AG09319 (cell line): ENCODE results near the gene THSD7B.

ENCODE experiments used
- DNase-seq: peaks from one replicate; pipeline ENCODE4 v3.0.0-alpha.2; 2010; ENCODE audit warnings: low read depth; ENCODE audit errors: extremely low read depth
- TF ChIP-seq, protein P1 (sequence below): IDR thresholded peaks from 2 replicates; pipeline ENCODE4 v1.5.1; 2011; ENCODE audit warnings: low read depth, mild to moderate bottlenecking, inconsistent platforms, low read length, moderate library complexity

Gene THSD7B

DNA sequence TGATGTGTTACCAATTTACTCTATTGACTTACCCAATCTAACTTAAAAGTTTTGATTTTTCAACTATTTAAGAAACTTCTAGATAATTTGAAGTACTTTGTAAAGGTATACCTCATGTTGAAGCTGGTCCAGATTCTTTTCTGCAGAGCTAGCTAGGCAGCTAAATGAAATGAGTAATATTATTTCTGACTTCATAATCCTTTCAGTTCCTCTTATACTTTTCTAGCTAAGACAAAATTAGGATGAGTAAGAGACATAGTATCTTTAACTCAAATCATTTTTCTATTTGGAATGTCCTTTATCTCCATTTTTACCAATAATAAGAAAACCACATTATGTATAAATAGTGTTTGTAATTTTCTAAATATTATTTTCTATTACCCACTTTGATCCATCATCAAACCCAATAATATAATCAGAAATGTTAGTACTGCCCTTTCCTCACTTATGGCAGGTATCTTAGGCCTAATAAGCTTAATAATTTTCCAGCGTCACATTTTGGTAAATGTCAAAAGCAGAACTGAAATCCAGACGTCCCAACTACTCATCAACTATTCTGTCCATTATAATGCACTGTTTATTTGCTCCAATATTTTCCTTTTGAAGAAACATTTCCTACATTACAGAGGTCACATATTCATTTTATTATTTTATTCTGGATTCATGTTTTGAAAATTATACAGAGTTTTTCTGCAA is 456.6 kb downstream of the THSD7B start:
- TF ChIP-seq, protein P1, sequence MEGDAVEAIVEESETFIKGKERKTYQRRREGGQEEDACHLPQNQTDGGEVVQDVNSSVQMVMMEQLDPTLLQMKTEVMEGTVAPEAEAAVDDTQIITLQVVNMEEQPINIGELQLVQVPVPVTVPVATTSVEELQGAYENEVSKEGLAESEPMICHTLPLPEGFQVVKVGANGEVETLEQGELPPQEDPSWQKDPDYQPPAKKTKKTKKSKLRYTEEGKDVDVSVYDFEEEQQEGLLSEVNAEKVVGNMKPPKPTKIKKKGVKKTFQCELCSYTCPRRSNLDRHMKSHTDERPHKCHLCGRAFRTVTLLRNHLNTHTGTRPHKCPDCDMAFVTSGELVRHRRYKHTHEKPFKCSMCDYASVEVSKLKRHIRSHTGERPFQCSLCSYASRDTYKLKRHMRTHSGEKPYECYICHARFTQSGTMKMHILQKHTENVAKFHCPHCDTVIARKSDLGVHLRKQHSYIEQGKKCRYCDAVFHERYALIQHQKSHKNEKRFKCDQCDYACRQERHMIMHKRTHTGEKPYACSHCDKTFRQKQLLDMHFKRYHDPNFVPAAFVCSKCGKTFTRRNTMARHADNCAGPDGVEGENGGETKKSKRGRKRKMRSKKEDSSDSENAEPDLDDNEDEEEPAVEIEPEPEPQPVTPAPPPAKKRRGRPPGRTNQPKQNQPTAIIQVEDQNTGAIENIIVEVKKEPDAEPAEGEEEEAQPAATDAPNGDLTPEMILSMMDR: no peak
- no peak for DNase-seq

DNA sequence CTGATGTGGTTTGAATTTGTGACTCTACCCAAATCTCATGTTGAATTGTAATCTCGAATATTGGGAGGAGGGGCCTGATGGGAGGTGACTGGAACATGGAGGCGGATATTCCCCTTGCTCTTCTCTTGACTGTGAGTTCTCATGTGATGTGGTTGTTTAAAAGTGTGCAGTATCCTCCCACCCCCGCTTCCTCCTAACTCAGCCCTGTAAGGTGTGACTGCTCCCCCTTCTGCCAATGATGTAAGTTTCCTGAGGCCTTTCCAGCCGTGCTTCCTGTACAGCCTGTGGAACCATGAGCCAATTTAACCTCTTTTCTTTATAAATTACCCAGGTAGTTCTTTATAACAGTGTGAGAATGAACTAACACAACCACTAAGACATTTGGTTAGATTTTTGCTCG is 458.4 kb downstream of the THSD7B start:
- DNase-seq: no peak
- TF ChIP-seq, protein P1: no peak

DNA sequence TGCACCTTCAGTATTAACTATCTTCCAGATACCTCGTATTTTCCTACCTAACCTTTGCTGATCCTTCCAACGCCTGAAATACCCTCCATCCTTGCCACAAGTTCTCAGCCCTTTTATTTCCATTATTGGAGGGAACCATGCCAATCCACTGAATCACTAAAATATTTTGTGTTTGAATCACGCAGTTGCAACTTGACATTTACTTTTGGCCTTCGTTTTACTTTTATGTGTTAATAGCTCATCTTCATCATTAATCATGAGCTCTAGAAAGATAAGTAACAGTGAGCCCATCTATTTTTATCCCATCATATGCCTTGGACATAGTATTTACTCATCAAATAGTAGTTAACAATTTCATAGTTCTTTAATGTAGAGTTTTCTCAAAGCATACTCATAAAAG is 463.2 kb downstream of the THSD7B start:
- peak; percentile 2 for DNase-seq
- TF ChIP-seq, protein P1: no peak

DNA sequence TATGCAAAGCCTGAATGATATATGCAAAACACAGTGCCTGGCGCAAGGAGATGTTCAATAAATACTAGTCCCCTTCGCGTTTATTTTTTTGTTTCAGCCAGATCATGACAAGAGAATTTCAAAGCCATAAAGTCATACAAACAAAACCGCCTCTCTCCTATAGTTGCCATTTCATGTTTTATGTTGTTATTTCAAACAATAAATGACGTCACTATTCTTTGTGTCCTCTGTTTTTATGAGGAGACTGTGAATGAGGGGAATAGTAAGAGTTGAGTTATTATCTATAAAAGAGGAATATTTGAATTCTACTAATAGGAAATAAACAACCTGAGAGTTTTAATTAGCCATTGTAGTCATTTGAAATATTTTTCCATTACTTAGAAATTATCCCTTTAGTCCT is 464.5 kb downstream of the THSD7B start:
- no peak for DNase-seq
- TF ChIP-seq, protein P1: no peak

DNA sequence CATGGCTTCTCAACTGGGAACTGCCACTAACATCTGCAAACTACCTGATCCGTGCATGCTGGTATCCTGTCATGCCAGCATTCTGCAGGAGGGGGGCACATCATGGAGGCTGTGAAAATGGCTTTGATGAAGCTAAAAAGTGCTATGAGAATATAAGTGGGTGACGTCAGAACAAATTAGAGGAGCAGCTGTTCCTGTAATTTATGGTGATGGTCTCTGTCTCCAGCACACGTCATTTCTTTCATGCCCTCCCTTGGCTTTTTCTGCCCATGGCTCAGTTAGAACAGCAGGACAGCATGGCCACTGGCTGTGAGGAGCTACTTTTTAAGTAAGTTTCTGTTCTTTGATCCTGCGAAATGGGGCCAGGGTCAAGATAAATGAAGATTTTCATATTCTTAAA is 466.3 kb downstream of the THSD7B start:
- DNase-seq: no peak
- TF ChIP-seq, protein P1: no peak

DNA sequence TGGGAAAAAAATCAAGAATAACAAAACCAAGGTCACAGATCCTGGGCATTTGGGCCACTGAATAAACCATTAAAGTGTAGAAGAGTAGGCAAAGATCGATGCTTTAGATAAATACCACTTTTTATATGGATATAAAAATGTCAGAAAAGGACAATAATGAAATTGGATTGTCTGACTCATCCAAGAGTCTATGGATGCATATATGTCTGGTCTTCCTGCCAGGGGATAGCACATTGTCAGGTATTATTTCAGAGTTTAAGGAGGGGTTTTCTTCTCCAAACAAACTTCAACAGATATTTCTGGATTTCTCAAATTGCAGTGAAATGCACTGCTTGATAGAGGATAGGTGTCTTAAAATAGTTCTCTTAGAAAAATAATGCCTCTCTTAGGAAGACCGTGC is 466.7 kb downstream of the THSD7B start:
- TF ChIP-seq, protein P1: no peak
- no peak for DNase-seq

DNA sequence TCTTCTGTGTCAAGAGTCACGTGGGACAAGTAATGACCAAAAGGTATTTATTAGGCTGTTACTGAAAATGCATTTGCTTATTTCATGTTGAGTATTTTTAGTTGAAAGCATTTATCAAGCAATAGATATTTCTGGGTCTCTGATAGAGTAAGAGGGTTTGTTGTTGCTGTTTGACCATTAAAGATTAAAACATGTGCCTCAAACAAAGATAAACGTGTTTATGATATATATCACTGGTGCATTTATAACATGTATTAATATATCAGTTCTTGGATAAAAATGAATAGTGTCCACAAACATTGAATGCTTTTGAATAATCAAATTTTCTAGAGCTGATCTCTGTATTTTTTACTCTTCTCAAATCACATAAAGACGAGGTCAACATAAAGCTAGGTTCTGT is 467.7 kb downstream of the THSD7B start:
- no peak for DNase-seq
- TF ChIP-seq, protein P1: no peak
